Mucosa of stomach (tissue), 1 donor: Measurements from ENCODE around the gene NUP58.
A peak's percentile ranks its signal among the peaks of the same experiment; 100 is the strongest.

Experiments
- H3K27me3 ChIP-seq: one replicate; pipeline ENCODE4 v1.7.0; 2013; ENCODE audit warnings: mild to moderate bottlenecking, low read length; ENCODE audit not compliant: control insufficient read depth, insufficient read depth
- H3K36me3 ChIP-seq: one replicate; pipeline ENCODE4 v1.7.0; 2013; ENCODE audit warnings: low read length; ENCODE audit not compliant: control insufficient read depth, insufficient read depth
- H3K4me1 ChIP-seq: one replicate; pipeline ENCODE4 v1.7.0; 2013; ENCODE audit warnings: mild to moderate bottlenecking, low read length; ENCODE audit not compliant: control insufficient read depth, insufficient read depth
- H3K4me3 ChIP-seq: one replicate; pipeline ENCODE4 v1.7.0; 2013; ENCODE audit warnings: low read length
- H3K9ac ChIP-seq: one replicate; pipeline ENCODE4 v1.7.0; 2013; ENCODE audit warnings: mild to moderate bottlenecking, low read length, moderate library complexity
- H3K9me3 ChIP-seq: one replicate; pipeline ENCODE4 v1.7.0; 2013; ENCODE audit warnings: mild to moderate bottlenecking, low read length, moderate library complexity; ENCODE audit not compliant: control insufficient read depth
- donor health status: Pancreatic carcinoma.

The NUP58 gene

GRCh38 chr13:25301347-25302113 is at the start of gene NUP58:
Gene NUP58 (plus strand): TSS chr13:25301625. CDS start chr13:25301774, 149 bp downstream.
- peaks cover 5% of the 10 kb centered on the region for H3K4me1 ChIP-seq
- no peaks in the 10 kb centered on the region for H3K36me3 ChIP-seq
- H3K9me3 ChIP-seq = no peaks in the 10 kb centered on the region
- H3K27me3 ChIP-seq = no peaks in the 10 kb centered on the region
- H3K9ac ChIP-seq = peak within 1 kb of the TSS; percentile 84
- peak within 1 kb of the TSS; percentile 94 for H3K4me3 ChIP-seq

DNA sequence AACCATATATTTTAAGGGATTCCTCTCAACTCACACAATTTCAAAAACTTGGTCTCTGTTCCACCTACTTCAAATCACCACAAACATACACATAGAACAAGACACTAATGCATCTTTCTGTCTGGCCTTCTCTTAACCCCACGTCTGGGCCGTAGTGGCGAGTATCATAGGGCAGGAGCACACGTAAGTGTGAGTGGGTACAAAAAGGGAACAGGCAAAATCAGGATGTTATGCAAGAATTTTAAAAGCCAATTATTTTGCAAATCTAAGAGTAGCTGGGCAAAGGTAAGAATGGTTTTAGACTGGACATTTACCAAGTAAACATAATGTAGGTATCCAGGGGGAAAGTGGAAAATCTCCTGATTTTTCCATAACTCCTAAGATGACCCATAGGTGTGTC is 49.2 kb upstream of the NUP58 start:
- Histone ChIP-seq H3K36me3 (no peaks in the 10 kb centered on the region), H3K9me3 (no peaks in the 10 kb centered on the region), H3K4me1 (no peaks in the 10 kb centered on the region), H3K4me3 (no peak overlapping the region), H3K27me3 (no peaks in the 10 kb centered on the region), H3K9ac (no peak overlapping the region)

DNA sequence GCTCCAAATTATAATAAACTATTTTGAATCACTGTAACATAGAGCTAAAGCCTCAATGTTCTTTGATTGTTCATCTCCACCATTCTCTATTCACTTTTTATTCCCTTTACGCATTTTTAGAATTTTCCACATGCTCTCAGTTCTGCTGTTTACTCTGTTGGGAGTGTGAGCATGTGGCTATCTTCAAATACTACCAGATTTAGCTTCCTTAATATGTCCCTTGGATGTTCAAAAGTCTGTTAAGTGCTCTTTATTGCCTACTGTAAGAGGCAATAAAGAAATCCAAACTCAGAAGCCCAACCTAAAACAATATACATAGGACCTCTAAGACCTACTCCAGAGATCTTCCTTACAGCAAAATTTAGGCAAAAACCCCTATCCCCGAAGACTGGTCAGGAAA is 48.7 kb upstream of the NUP58 start:
- Histone ChIP-seq H3K9me3 (no peaks in the 10 kb centered on the region), H3K27me3 (no peaks in the 10 kb centered on the region), H3K9ac (no peak overlapping the region), H3K36me3 (no peaks in the 10 kb centered on the region), H3K4me3 (no peak overlapping the region), H3K4me1 (no peaks in the 10 kb centered on the region)

DNA sequence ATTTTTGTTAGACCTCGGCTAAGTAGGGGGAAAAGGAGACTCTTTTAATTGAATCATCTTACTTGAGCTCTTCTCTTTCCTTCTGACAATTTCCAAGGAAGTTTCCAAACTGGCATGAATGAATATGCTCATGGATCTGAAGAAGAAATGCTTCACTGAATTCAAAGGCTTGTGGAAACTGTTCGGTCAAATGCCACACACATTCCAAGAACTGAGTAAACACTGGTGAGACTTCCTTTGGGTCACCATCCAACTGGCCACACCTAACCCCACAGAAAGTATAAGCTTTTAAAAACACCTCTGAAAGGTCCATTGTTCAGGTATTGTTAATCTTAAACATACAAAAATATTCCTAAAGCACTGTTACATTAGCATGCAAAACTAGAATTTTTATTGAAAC is 47.7 kb upstream of the NUP58 start:
- Histone ChIP-seq H3K9me3 (no peaks in the 10 kb centered on the region), H3K36me3 (no peaks in the 10 kb centered on the region), H3K4me1 (no peaks in the 10 kb centered on the region), H3K9ac (no peak overlapping the region), H3K27me3 (no peaks in the 10 kb centered on the region), H3K4me3 (no peak overlapping the region)

DNA sequence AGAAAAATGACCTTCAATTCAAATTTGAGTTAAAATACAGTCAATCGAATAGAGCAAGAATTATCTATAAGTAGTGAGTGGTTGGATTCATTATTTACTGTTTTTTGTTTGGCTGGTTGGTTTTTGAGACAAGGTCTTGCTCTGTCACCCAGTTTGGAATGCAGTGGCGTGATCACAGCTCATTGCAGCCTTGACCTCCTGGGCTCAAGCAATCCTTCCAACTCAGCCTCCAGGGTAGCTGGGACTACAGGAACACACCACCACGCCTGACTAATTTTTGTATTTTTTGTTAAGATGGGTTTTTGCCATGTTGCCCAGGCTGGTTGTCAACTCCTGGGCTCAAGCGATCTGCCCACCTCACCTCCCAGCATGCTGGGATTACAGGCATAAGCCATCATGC is 39.2 kb upstream of the NUP58 start:
- Histone ChIP-seq H3K9ac (no peak overlapping the region), H3K36me3 (no peaks in the 10 kb centered on the region)

GRCh38 chr13:25266706-25267105 is 34.7 kb upstream of the NUP58 start:
- Histone ChIP-seq H3K4me3 (no peak overlapping the region), H3K9ac (no peak overlapping the region), H3K27me3 (no peaks in the 10 kb centered on the region), H3K4me1 (no peaks in the 10 kb centered on the region), H3K9me3 (no peaks in the 10 kb centered on the region), H3K36me3 (no peaks in the 10 kb centered on the region)

More for the DNA sequence above, 39.2 kb upstream of the NUP58 start:
- H3K9me3 ChIP-seq = no peaks in the 10 kb centered on the region
- no peaks in the 10 kb centered on the region for H3K4me1 ChIP-seq
- H3K27me3 ChIP-seq = no peaks in the 10 kb centered on the region
- H3K4me3 ChIP-seq = no peak overlapping the region

DNA sequence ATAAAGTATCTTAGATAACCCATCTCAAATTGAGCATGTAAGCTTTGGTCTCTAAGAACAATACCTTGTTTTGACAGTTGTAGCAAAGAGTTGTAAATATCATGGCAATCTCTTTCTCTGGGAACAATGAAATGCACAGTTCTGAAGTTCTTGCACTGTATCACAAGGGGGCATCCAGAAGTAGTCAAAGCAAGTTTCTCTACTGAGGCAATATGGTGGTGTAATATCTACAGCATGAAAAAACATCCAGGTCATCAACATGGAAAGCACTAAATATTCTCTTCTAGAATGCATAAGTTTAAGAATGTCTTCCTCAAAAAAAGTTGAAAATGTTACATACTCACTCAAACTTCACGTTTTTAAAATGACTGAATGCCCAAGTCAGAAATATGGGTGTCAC is 33.7 kb upstream of the NUP58 start:
- no peaks in the 10 kb centered on the region for H3K36me3 ChIP-seq
- H3K4me1 ChIP-seq = no peaks in the 10 kb centered on the region
- no peaks in the 10 kb centered on the region for H3K9me3 ChIP-seq
- no peak overlapping the region for H3K4me3 ChIP-seq
- H3K9ac ChIP-seq = no peak overlapping the region
- no peaks in the 10 kb centered on the region for H3K27me3 ChIP-seq

- H3K27me3 ChIP-seq = no peaks in the 10 kb centered on the region
- H3K36me3 ChIP-seq = no peaks in the 10 kb centered on the region
- no peak overlapping the region for H3K4me3 ChIP-seq
- no peaks in the 10 kb centered on the region for H3K9me3 ChIP-seq
- no peaks in the 10 kb centered on the region for H3K4me1 ChIP-seq
- no peak overlapping the region for H3K9ac ChIP-seq
Measured at GRCh38 chr13:25268561-25268960, 32.9 kb upstream of the NUP58 start.

GRCh38 chr13:25276748-25277147 is 24.7 kb upstream of the NUP58 start:
- no peak overlapping the region for H3K4me3 ChIP-seq

GRCh38 chr13:25280396-25280795 is 21.0 kb upstream of the NUP58 start:
- no peaks in the 10 kb centered on the region for H3K9me3 ChIP-seq
- H3K27me3 ChIP-seq = no peaks in the 10 kb centered on the region
- H3K9ac ChIP-seq = no peak overlapping the region
- no peak overlapping the region for H3K4me3 ChIP-seq
- H3K4me1 ChIP-seq = no peaks in the 10 kb centered on the region
- no peaks in the 10 kb centered on the region for H3K36me3 ChIP-seq

More at GRCh38 chr13:25276748-25277147, 24.7 kb upstream of the NUP58 start:
- Histone ChIP-seq H3K27me3 (no peaks in the 10 kb centered on the region), H3K9me3 (no peaks in the 10 kb centered on the region), H3K9ac (no peak overlapping the region), H3K36me3 (no peaks in the 10 kb centered on the region), H3K4me1 (no peaks in the 10 kb centered on the region)

DNA sequence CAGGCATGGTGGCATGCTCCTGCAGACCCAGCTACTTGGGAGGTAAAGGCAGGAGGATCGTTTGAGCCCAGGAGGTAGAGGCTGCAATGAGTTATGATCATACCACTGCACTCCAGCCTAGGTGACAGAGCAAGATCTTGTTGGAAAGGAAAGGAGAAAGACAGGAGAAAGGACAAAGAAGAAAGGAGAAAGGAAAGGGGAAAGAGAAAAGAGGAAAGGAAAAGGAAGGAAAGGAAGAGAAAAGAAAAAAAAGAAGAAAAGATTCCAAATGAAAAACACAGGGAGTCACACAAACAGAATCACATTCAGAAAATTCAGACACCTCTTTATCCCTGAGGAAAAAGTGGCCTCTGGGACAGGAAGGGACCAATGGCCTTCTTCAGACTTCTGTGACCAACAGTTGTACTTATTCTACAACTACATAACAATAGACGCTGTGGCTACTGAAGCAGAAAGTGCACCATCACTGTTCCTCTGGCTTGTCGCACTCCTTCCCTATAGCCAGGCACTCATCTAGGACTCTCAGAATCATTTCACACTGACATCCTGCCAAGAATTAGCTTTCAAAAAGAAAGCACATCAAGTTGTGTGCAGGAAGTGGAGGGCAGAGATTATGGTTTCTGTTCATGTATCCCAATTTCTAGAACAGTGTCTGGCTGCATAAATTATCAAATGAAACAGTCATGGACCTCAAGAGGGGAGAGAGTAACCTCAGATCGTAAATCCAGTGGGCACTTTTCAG is 20.1 kb upstream of the NUP58 start:
- no peaks in the 10 kb centered on the region for H3K9me3 ChIP-seq
- no peak overlapping the region for H3K4me3 ChIP-seq
- no peak overlapping the region for H3K9ac ChIP-seq
- H3K4me1 ChIP-seq = no peaks in the 10 kb centered on the region
- no peaks in the 10 kb centered on the region for H3K36me3 ChIP-seq
- no peaks in the 10 kb centered on the region for H3K27me3 ChIP-seq

DNA sequence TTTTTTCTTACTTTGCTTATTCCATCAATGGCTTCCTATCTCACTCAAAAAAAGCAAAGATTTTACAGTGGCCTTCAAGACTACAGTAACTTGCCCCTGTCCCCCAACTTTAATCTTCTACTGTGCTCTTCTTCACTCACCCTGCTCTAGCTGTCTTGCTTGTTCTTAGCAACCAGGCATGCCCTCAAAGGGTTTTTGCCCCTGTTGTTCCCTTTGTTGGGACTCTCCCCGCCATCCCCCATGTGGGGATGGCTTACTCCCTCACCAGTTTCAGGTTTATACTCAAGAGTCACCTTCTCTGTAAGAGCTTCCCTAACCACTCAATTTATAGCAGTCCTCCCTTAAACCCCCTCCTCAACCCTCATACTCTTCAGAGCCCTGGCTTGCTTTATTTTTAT is 19.5 kb upstream of the NUP58 start:
- H3K4me3 ChIP-seq = no peak overlapping the region
- no peak overlapping the region for H3K9ac ChIP-seq
- no peaks in the 10 kb centered on the region for H3K9me3 ChIP-seq
- no peaks in the 10 kb centered on the region for H3K36me3 ChIP-seq
- no peaks in the 10 kb centered on the region for H3K27me3 ChIP-seq
- no peaks in the 10 kb centered on the region for H3K4me1 ChIP-seq
